Activated CD4-positive, alpha-beta memory T cell treated with anti-CD3 and anti-CD28 coated beads for 36 hours (primary cell): ENCODE data around the gene MCUB. TPM values are rescaled to one million over a fixed set of nuclear protein-coding genes. Genes with fewer than 3 reads are reported as not detected.
"Not testable (repeated sequence)": the region's sequence is repeated elsewhere in the genome, so short reads cannot be mapped to it uniquely, and the experiment has no call there.

ENCODE experiments used
- CTCF ChIA-PET: fragments of 350-600 bp; sonication (Branson Sonifier 250); formaldehyde crosslinking; loops from one replicate; lab custom pipeline; 2021; ENCODE audit warnings: antibody characterized with exemption, inconsistent platforms; lab: Charles Lee
- POLR2A ChIA-PET: fragments of 350-600 bp; sonication (Branson Sonifier 250); formaldehyde crosslinking; loops from one replicate; lab custom pipeline; 2021; ENCODE audit warnings: antibody characterized with exemption; lab: Charles Lee
- DNase-seq: peaks from one replicate; pipeline ENCODE4 v3.0.0-alpha.2; 2020
- H3K27ac Mint-ChIP-seq: one replicate; pipeline ENCODE4 v1.8.0; 2021; ENCODE audit warnings: mixed read lengths
- H3K27me3 Mint-ChIP-seq: one replicate; pipeline ENCODE4 v1.8.0; 2021; ENCODE audit warnings: mixed read lengths
- H3K36me3 Mint-ChIP-seq: one replicate; pipeline ENCODE4 v1.8.0; 2021; ENCODE audit warnings: mixed read lengths
- H3K4me1 Mint-ChIP-seq: one replicate; pipeline ENCODE4 v1.8.0; 2021; ENCODE audit warnings: low read depth, mixed read lengths
- H3K4me3 Mint-ChIP-seq: one replicate; pipeline ENCODE4 v1.8.0; 2021; ENCODE audit warnings: mild to moderate bottlenecking, mixed read lengths
- H3K9me3 Mint-ChIP-seq: one replicate; pipeline ENCODE4 v1.8.0; 2021; ENCODE audit warnings: mixed read lengths
- intact Hi-C: fragments of 100-400 bp; cut with micrococcal nuclease; formaldehyde crosslinking; loops from one replicate; pipeline ENCODE4 v1.15.1; 2023
- total RNA-seq, 2 experiments: library from RNA; stranded (reverse); gene quantifications; one replicate each; pipeline ENCODE4 v1.2.3, GENCODE V29; 2021

The MCUB gene
- total RNA-seq, result 10 to 100 TPM; 76.7 to 80.5 TPM

- CTCF ChIA-PET, result interaction anchor here (0.7 to 1.7 kb wide), 6 partner anchors 12 to 260 kb away, joined by 3 to 6 read pairs (median 4); no protein-coding TSS in a partner anchor
- H3K4me1 Mint-ChIP-seq, result peaks cover 52% of the 10 kb centered on the region
- peak within 1 kb of the TSS; percentile 84 for H3K4me3 Mint-ChIP-seq
- peaks cover 5% of the 10 kb centered on the region for H3K9me3 Mint-ChIP-seq
- POLR2A ChIA-PET, result interaction anchor here (0.6 to 3.4 kb wide), 8 partner anchors 12 to 170 kb away, joined by 4 to 25 read pairs (median 10); partner anchors contain the start of genes PLA2G12A and SEC24B
- H3K27ac Mint-ChIP-seq, result peak within 1 kb of the TSS; percentile 92
- DNase-seq, result peak; percentile 95
- no peaks in the 10 kb centered on the region for H3K27me3 Mint-ChIP-seq
- H3K36me3 Mint-ChIP-seq, result peaks cover 20% of the 10 kb centered on the region
- intact Hi-C loops, result loop anchor here (1.0 to 10.0 kb wide), 5 partner anchors 127 to 1395 kb away; partner anchors contain the start of genes ELOVL6, LEF1 and SEC24B
These were observed at the start of gene MCUB for GRCh38 chr4:109559983-109560686. Gene MCUB (plus strand): TSS chr4:109560246. CDS start chr4:109560338, 92 bp downstream.

GRCh38 chr4:109510687-109511086, 49.4 kb upstream of the MCUB start:
- no peak for DNase-seq
- no peaks in the 10 kb centered on the region for H3K4me1 Mint-ChIP-seq
- H3K9me3 Mint-ChIP-seq, result no peaks in the 10 kb centered on the region
- peaks cover 30% of the 10 kb centered on the region for H3K36me3 Mint-ChIP-seq
- H3K27ac Mint-ChIP-seq, result no peak overlapping the region
- ChIA-PET CTCF (no interaction called here), POLR2A (no interaction called here)
- no peaks in the 10 kb centered on the region for H3K27me3 Mint-ChIP-seq
- no peak overlapping the region for H3K4me3 Mint-ChIP-seq
- intact Hi-C loops, result no loop called here

GRCh38 chr4:109511414-109511813, 48.6 kb upstream of the MCUB start:
- peaks cover 28% of the 10 kb centered on the region for H3K36me3 Mint-ChIP-seq
- H3K4me3 Mint-ChIP-seq, result no peak overlapping the region
- no peak overlapping the region for H3K27ac Mint-ChIP-seq
- H3K9me3 Mint-ChIP-seq, result no peaks in the 10 kb centered on the region
- no peaks in the 10 kb centered on the region for H3K27me3 Mint-ChIP-seq
- H3K4me1 Mint-ChIP-seq, result no peaks in the 10 kb centered on the region
- DNase-seq, result no peak
- intact Hi-C loops, result no loop called here
- ChIA-PET POLR2A (no interaction called here), CTCF (no interaction called here)

- H3K27me3 Mint-ChIP-seq, H3K4me3 Mint-ChIP-seq, H3K4me1 Mint-ChIP-seq, intact Hi-C loops, H3K9me3 Mint-ChIP-seq, DNase-seq, POLR2A ChIA-PET, H3K27ac Mint-ChIP-seq: not testable (repeated sequence)
- peaks cover 36% of the 10 kb centered on the region for H3K36me3 Mint-ChIP-seq
- CTCF ChIA-PET, result interaction anchor here (1.1 kb wide), 1 partner anchor 87 kb away, joined by 3 read pairs; no protein-coding TSS in a partner anchor
These were observed 46.7 kb upstream of the MCUB start for GRCh38 chr4:109513368-109513767.

GRCh38 chr4:109532182-109532581, 27.9 kb upstream of the MCUB start:
- CTCF ChIA-PET, result no interaction called here
- Mint-ChIP-seq H3K4me3 (no peak overlapping the region), H3K4me1 (no peaks in the 10 kb centered on the region), H3K27me3 (no peaks in the 10 kb centered on the region), H3K36me3 (peaks cover 38% of the 10 kb centered on the region), H3K9me3 (no peaks in the 10 kb centered on the region), H3K27ac (no peak overlapping the region)
- intact Hi-C loops, result no loop called here
- DNase-seq, result no peak
- POLR2A ChIA-PET, result interaction anchor here (1.0 kb wide), 1 partner anchor 10 kb away, joined by 4 read pairs; no protein-coding TSS in a partner anchor

GRCh38 chr4:109545401-109545800, 14.6 kb upstream of the MCUB start:
- Mint-ChIP-seq H3K27me3 (no peaks in the 10 kb centered on the region), H3K4me3 (no peak overlapping the region), H3K4me1 (peaks cover 16% of the 10 kb centered on the region), H3K36me3 (peaks cover 5% of the 10 kb centered on the region), H3K27ac (no peak overlapping the region), H3K9me3 (peaks cover 7% of the 10 kb centered on the region)
- CTCF ChIA-PET, result no interaction called here
- DNase-seq, result no peak
- POLR2A ChIA-PET, result no interaction called here
- intact Hi-C loops, result no loop called here

- Mint-ChIP-seq H3K9me3 (peaks cover 7% of the 10 kb centered on the region), H3K36me3 (peaks cover 4% of the 10 kb centered on the region), H3K4me1 (peaks cover 16% of the 10 kb centered on the region), H3K27ac (peak overlapping the region; percentile 3), H3K4me3 (no peak overlapping the region), H3K27me3 (no peaks in the 10 kb centered on the region)
- intact Hi-C loops, result no loop called here
- ChIA-PET CTCF (no interaction called here), POLR2A (no interaction called here)
- DNase-seq, result no peak
These were observed 12.7 kb upstream of the MCUB start for GRCh38 chr4:109547394-109547793.

GRCh38 chr4:109548655-109549054, 11.4 kb upstream of the MCUB start:
- peak; percentile 62 for DNase-seq
- Mint-ChIP-seq H3K4me1 (peaks cover 16% of the 10 kb centered on the region), H3K4me3 (no peak overlapping the region), H3K27me3 (no peaks in the 10 kb centered on the region), H3K36me3 (peaks cover 5% of the 10 kb centered on the region), H3K27ac (peak overlapping the region; percentile 58), H3K9me3 (peaks cover 7% of the 10 kb centered on the region)
- intact Hi-C loops, result no loop called here
- ChIA-PET CTCF (no interaction called here), POLR2A (interaction anchor here (1.0 to 1.4 kb wide), 2 partner anchors 9 to 12 kb away, joined by 3 to 5 read pairs; no protein-coding TSS in a partner anchor)

- Mint-ChIP-seq H3K4me1 (peaks cover 19% of the 10 kb centered on the region), H3K36me3 (peaks cover 6% of the 10 kb centered on the region), H3K9me3 (peaks cover 7% of the 10 kb centered on the region), H3K27ac (no peak overlapping the region), H3K4me3 (no peak overlapping the region), H3K27me3 (no peaks in the 10 kb centered on the region)
- intact Hi-C loops, result no loop called here
- CTCF ChIA-PET, result no interaction called here
- POLR2A ChIA-PET, result no interaction called here
- no peak for DNase-seq
These were observed 7.8 kb upstream of the MCUB start for GRCh38 chr4:109552237-109552636.

GRCh38 chr4:109553130-109553529, 6.9 kb upstream of the MCUB start:
- intact Hi-C loops, result no loop called here
- Mint-ChIP-seq H3K9me3 (peaks cover 8% of the 10 kb centered on the region), H3K36me3 (peaks cover 8% of the 10 kb centered on the region), H3K4me1 (peaks cover 15% of the 10 kb centered on the region), H3K27me3 (no peaks in the 10 kb centered on the region), H3K4me3 (no peak overlapping the region), H3K27ac (no peak overlapping the region)
- ChIA-PET CTCF (no interaction called here), POLR2A (no interaction called here)
- no peak for DNase-seq

- peaks cover 6% of the 10 kb centered on the region for H3K36me3 Mint-ChIP-seq
- H3K4me1 Mint-ChIP-seq, result peaks cover 13% of the 10 kb centered on the region
- H3K9me3 Mint-ChIP-seq, result peaks cover 5% of the 10 kb centered on the region
- DNase-seq, result no peak
- no peak overlapping the region for H3K4me3 Mint-ChIP-seq
- ChIA-PET POLR2A (no interaction called here), CTCF (no interaction called here)
- no peaks in the 10 kb centered on the region for H3K27me3 Mint-ChIP-seq
- H3K27ac Mint-ChIP-seq, result no peak overlapping the region
- intact Hi-C loops, result no loop called here
These were observed 5.1 kb upstream of the MCUB start for GRCh38 chr4:109554971-109555370.

GRCh38 chr4:109557433-109557832, 2.6 kb upstream of the MCUB start:
- Mint-ChIP-seq H3K27ac (no peak overlapping the region), H3K27me3 (no peaks in the 10 kb centered on the region), H3K9me3 (peaks cover 5% of the 10 kb centered on the region), H3K4me1 (peaks cover 26% of the 10 kb centered on the region), H3K4me3 (no peak overlapping the region), H3K36me3 (peaks cover 9% of the 10 kb centered on the region)
- POLR2A ChIA-PET, result interaction anchor here (1.5 to 3.4 kb wide), 2 partner anchors 9 to 124 kb away, joined by 5 to 25 read pairs; partner anchors contain the start of gene SEC24B
- intact Hi-C loops, result no loop called here
- CTCF ChIA-PET, result no interaction called here
- no peak for DNase-seq
